GM18867 (cell line): Measurements from ENCODE around the gene TUBB4B.
A peak's percentile ranks its signal among the peaks of the same experiment; 100 is the strongest.
"Not testable (repeated sequence)": the region's sequence is repeated elsewhere in the genome, so short reads cannot be mapped to it uniquely, and the experiment has no call there.

Experiments
- ATAC-seq: cut with Tn5 transposase; IDR thresholded peaks from one replicate; pipeline ENCODE4 v1.9.1; 2021; ENCODE audit warnings: mild to moderate bottlenecking, moderate library complexity; ENCODE audit not compliant: unreplicated experiment

Gene TUBB4B

DNA sequence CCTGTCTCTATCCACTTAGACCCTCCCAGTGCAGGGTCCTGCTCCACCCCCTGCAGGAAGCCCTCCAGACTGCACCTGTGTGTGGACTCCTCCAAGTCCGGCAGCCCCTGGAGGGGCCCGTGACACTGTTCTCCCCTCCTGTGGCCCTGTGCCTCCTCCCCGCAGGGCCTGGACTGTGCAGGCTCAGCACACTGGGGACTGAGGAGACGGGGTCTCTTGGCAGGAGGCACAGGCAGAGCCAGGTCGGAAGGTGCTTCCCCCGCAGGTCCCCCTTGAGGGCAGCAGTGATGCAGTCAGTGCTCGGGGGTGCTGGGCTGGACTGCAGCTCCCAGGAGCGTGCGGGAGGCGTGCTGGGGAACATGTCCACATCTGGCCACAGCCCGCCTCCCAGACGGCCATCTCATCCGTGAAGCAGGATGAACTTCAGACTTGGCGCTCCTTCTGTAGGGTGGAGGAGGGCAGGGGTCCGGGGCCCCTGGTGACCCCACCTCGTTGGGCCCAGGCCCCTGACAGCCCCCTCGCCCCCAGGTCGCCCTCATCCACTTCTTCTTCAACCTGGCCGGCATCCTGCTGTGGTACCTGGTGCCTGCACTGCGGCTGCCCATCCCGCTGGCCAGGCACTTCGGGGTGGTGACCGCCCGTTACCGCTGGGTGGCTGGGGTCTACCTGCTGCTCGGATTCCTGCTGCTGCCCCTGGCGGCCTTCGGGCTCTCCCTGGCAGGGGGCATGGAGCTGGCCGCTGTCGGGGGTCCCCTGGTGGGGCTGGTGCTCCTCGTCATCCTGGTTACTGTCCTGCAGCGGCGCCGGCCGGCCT lies 5.5 kb upstream of the TUBB4B start:
- ATAC-seq, result no peak

GRCh38 chr9:137236238-137236935 lies 4.7 kb upstream of the TUBB4B start:
- peak; percentile 18 for ATAC-seq

GRCh38 chr9:137236936-137237421 lies 4.1 kb upstream of the TUBB4B start:
- no peak for ATAC-seq

DNA sequence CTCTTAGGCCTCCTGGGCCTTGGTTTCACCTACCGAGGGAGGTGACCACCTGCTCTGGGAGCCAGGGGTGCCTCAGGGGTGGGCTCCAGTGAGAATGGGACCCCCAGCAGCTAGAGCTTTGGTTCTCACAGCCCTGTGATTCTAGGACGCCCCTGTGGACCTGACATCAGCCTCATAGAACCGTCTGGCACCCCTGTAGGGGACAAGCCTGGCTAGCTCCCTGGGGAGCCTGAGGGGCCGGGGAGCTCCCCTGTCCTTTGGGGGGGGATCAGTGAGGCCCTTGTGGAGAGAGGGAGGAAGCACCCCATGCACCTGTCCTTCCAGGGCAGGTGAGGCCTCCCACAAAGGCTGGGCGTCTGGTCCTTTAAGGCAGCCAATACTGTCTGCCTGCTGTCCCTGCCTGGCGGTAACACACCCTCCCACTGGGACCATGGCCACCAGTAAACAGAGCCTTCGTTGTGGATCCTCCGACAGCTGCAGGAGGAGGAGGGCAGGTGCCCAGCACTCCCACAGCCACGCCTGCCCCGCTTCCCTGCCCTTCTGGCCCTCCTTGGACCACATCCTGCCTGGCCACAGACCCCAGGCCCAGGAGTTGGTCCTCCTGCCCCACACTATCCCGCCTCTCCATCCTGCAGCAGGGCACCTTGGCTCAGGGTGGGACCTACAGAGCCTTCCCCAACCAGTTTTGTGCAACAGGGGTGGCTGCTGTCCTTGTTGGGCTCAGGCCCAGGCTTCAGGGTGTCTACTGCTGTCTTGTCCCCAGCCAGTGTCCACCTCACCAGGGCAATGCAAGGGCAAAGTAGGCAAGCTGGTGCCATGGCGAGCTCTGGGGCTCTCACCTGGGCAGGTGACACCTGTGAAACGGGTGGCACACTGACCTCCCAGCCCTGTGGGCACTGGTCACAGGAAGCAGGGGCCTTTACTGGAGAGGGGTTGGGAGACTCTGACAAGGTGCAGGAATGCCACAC lies 3.0 kb upstream of the TUBB4B start:
- no peak for ATAC-seq

- ATAC-seq, result not testable (repeated sequence)
Measured at GRCh38 chr9:137239541-137240200, 1.4 kb upstream of the TUBB4B start.

GRCh38 chr9:137240318-137240840 lies 708 bp upstream of the TUBB4B start:
- peak; percentile 27 for ATAC-seq

DNA sequence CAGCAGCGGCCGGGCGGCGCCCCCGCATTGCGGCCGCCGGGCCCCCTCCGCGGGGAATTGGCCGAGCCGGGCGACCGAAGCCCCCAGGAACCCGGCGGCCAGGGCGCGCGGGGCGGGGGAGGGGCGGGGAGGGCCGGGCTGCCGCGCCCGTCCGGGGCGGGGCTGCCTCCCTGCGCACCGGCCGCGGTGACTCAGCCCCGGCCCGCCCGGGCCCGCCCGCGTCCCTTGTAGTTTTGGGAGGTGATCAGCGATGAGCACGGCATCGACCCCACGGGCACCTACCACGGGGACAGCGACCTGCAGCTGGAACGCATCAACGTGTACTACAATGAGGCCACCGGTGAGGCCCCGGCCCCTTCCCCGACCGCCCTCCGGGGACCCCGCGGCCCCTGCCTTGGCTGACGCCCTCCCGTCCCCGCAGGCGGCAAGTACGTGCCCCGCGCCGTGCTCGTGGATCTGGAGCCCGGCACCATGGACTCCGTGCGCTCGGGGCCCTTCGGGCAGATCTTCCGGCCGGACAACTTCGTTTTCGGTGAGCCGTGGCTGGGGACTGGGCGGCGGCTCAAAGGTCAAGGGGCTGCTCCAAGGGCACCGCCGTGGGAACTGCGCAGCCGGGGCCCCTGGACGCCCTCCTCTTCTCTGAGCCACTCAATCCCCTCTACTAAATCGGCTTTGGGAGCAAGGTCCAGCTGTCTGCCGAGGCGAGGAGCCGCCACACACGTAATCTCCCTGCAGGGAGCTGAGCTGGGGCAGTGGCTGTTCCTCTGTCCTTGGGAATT lies 592 bp downstream of the TUBB4B start:
- ATAC-seq, result no peak

- ATAC-seq, result no peak
Measured at GRCh38 chr9:137242269-137243203, 1.4 kb downstream of the TUBB4B start.

DNA sequence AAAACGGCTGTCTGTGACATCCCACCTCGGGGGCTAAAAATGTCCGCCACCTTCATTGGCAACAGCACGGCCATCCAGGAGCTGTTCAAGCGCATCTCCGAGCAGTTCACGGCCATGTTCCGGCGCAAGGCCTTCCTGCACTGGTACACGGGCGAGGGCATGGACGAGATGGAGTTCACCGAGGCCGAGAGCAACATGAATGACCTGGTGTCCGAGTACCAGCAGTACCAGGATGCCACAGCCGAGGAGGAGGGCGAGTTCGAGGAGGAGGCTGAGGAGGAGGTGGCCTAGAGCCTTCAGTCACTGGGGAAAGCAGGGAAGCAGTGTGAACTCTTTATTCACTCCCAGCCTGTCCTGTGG lies 2.2 kb downstream of the TUBB4B start:
- not testable (repeated sequence) for ATAC-seq

- ATAC-seq, result no peak
Measured at GRCh38 chr9:137243626-137244485, 2.8 kb downstream of the TUBB4B start.

GRCh38 chr9:137244486-137245449 lies 3.7 kb downstream of the TUBB4B start:
- ATAC-seq, result no peak

GRCh38 chr9:137245450-137246421 lies 4.6 kb downstream of the TUBB4B start:
- no peak for ATAC-seq

DNA sequence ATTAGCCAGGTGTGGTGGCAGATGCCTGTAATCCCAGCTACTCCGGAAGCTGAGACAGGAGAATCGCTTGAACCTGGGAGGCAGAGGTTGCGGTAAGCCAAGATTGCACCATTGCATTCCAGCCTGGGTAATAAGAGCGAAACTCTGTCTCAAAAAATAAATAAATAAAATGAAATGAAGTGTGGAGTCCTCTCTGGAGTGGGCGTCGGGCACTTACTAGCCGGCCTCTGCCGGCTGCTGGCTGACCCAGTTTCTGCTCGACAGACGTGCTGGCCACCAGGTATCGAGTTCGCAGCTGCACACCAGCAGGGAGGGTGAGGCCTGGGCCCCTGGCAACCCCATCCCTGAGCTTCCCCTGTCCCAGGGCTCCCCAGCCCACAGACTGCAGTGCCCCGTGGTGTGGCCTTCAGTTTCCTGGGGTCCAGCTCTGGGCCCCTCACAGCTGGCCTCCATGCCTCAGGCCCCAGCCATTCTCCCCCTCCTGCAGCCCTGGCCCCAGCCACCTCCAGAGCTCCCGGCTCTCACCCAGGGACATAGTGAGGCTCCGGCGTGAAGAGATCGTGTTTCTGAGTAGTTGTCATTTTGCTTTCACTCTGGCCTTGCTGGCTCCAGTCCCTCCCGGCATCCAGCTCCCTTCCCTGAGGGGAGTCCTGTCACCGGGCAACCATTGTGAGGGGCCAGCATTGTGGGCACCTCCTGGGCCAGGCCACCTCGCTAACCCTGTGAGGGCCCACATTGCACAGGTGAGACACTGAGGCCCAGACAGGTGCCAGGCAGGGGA lies 6.2 kb downstream of the TUBB4B start:
- no peak for ATAC-seq

DNA sequence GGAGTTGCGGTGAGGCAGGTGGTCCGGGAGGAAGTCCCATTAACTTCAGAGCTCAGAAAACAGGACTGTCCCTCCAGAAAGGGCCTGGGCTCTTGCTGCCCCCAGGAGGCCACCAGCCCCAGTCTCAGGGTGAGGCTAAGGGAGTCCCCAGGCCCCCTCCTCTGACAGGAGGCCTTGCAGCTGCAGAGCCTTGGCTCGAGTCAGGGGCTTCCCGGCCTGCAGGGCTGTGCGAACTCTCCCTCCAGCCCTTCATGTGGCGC lies 6.8 kb downstream of the TUBB4B start:
- ATAC-seq, result no peak
